GM13977 (cell line): ENCODE results near the gene SLC39A9.
"Not testable (repeated sequence)": the region's sequence is repeated elsewhere in the genome, so short reads cannot be mapped to it uniquely, and the experiment has no call there.

Source experiments
- DNase-seq: peaks from one replicate; pipeline ENCODE4 v3.0.0; 2012; ENCODE audit warnings: low spot score
- in situ Hi-C: fragments of 300-500 bp; cut with MboI; formaldehyde crosslinking; loops from one replicate; pipeline ENCODE4 v1.12.0; 2022; ENCODE audit warnings: low sequenced_read_pairs, low pct_unique_long_range_greater_than_20kb, mixed read lengths, inconsistent platforms; ENCODE audit not compliant: unreplicated experiment
- TF ChIP-seq, protein P1 (sequence below): IDR thresholded peaks from 2 replicates; pipeline ENCODE4 v1.5.1; 2012; ENCODE audit warnings: mild to moderate bottlenecking, control low read depth; ENCODE audit not compliant: insufficient read depth; ENCODE audit errors: extremely low read depth, missing control alignments

The SLC39A9 gene

DNA sequence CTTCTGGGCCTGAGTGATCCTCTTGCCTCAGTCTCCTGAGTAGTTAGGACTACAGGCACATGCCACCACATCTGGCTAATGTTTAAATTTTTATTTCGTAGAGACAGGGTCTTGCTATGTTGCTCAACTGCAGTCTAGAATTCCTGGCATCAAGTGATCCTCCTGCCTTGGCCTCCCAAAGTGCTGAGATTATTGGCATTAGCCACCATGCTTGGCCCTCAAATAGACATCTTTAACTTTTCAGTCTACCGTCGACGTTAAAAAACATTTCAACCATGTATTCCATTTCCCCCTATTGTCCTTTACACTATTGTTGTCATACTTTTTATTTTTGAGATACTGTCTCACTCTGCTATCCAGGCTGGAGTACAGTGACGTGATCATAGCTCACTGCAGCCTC, 22.8 kb upstream of the SLC39A9 start:
- in situ Hi-C loops, result no loop called here
- TF ChIP-seq, protein P1, sequence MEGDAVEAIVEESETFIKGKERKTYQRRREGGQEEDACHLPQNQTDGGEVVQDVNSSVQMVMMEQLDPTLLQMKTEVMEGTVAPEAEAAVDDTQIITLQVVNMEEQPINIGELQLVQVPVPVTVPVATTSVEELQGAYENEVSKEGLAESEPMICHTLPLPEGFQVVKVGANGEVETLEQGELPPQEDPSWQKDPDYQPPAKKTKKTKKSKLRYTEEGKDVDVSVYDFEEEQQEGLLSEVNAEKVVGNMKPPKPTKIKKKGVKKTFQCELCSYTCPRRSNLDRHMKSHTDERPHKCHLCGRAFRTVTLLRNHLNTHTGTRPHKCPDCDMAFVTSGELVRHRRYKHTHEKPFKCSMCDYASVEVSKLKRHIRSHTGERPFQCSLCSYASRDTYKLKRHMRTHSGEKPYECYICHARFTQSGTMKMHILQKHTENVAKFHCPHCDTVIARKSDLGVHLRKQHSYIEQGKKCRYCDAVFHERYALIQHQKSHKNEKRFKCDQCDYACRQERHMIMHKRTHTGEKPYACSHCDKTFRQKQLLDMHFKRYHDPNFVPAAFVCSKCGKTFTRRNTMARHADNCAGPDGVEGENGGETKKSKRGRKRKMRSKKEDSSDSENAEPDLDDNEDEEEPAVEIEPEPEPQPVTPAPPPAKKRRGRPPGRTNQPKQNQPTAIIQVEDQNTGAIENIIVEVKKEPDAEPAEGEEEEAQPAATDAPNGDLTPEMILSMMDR, result no peak
- no peak for DNase-seq

DNA sequence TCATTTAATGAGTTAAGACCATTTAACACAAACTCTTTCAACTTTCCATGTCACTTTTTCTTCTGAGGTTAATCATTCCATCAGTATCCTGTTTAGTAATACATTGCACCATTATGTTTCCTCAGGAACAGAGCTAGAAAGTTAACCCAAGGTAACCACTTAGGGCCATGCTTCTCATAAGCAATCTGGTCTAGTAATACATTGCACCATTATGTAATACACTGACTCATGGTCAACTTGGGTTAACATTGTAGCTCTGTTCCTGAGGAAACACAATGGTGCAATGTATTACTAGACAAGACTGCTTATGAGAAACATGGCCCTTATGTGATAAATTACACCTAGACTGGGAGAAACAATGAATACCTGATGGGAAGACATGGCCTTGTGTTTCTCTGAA, 22.1 kb upstream of the SLC39A9 start:
- in situ Hi-C loops, result no loop called here
- TF ChIP-seq, protein P1, result no peak
- no peak for DNase-seq

DNA sequence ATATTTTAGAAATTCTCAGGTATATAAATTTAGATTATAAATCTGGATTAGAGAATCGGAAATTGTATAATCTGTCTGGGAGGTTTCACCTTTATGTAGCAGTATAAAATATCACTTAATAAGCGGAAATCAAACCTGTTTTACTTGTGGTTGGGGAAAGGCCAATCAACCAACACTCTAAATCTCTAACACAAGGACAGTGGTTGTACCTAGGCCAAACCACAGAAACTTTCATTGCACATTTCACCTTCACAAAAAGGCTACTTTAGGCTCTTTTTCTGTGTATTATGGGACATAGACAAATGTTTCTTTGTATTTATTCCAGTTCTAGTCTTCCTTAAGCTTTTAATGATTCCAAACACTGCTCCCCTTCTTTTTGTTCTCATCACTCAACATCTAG, 20.2 kb upstream of the SLC39A9 start:
- TF ChIP-seq, protein P1, result no peak
- in situ Hi-C loops, result no loop called here
- DNase-seq, result no peak

DNA sequence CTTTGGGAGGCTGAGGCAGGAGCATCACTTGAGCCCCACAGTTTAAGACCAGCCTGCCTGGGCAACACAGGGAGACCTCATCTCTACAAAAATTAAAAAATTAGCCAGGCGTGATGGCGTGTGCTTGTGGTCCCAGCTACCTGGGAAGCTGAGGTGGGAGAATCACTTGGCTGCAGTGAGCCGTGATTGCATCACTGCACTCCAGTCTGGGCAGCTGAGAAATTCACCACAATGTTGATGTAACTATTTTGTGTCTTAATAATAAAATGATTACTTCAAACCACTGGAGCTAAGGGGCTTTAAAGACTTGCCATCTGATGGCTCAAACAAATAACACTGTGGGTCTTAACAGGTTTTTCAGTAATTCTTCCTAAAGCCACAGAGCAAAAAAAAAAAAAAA, 11.2 kb upstream of the SLC39A9 start:
- TF ChIP-seq, protein P1, result no peak
- in situ Hi-C loops, result no loop called here
- no peak for DNase-seq

DNA sequence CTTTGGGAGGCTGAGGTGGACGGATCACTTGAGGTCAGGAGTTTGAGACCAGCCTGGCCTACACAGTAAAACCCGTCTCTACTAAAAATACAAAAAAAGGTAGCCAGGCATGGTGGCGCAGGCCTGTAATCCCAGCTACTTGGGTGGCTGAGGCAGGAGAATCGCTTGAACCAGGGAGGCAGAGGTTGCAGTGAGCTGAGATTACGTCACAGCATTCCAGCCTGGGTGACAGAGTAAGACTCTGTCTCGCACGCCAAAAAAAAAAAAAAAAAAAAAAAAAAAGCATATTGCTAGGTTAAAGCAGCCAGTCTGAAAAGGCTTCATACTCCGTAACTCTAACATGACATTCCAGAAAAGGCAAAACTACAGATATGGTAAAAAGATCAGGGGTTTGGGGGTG, 7.1 kb upstream of the SLC39A9 start:
- DNase-seq, in situ Hi-C loops: not testable (repeated sequence)

DNA sequence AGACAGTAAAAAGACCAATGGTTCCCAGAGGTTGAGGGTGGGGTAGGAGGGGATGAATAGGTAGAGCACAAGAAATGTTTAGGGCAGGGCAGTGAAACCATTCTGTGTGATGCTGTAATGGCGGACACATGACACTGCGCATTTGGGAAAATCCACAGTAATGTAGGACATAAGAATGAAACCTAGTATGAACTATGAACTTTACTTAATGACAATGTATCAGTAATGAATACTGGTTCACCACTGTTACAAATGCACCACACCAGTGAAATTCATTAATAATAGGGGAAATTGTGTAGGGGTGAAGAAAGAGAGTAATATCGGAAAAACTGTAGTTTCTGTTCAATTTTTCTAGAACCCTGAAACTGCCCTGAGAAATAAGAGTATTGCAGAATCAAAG, 6.0 kb upstream of the SLC39A9 start:
- TF ChIP-seq, protein P1, result no peak
- no peak for DNase-seq
- in situ Hi-C loops, result no loop called here

DNA sequence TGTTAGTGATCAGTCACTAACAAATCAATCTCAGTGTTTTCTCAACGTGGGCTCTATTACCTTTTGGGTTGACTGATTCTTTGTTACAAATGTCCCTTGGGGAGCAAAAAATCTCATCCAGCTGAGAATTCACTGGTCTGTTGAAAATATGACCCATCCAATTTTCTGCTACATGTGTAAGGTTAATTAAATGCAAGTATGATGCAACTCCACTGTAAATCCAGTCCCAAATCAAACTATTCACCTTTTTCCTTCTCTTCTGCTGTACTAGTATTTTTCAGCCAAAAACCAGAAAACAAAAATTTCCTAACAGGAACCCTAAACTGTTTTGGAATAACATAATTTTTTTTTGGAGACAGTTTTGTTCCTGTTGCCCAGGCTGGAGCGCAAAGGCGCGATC, 2.6 kb upstream of the SLC39A9 start:
- TF ChIP-seq, protein P1, result no peak
- no peak for DNase-seq
- in situ Hi-C loops, result no loop called here
